Osteoblast (primary cell): ENCODE results near the gene TRIM37. TPM values are rescaled to one million over a fixed set of nuclear protein-coding genes. Genes with fewer than 3 reads are reported as not detected.
"Not testable (repeated sequence)": the region's sequence is repeated elsewhere in the genome, so short reads cannot be mapped to it uniquely, and the experiment has no call there.

Source experiments
- DNase-seq: peaks from one replicate; pipeline ENCODE4 v3.0.0; 2011; ENCODE audit warnings: low spot score, mixed read lengths; ENCODE audit not compliant: insufficient read length; ENCODE audit errors: missing footprints
- H2AFZ ChIP-seq: 2 replicates; pipeline ENCODE4 v1.6.0; 2011; ENCODE audit warnings: mild to moderate bottlenecking, low read length
- H3K27ac ChIP-seq: 2 replicates; pipeline ENCODE4 v1.5.1; 2011; ENCODE audit warnings: mild to moderate bottlenecking, low read depth, low read length, moderate library complexity
- H3K27me3 ChIP-seq: 2 replicates; pipeline ENCODE4 v1.6.0; 2012; ENCODE audit warnings: mild to moderate bottlenecking, control low read depth, inconsistent platforms, low read length, moderate library complexity; ENCODE audit not compliant: insufficient read depth
- H3K36me3 ChIP-seq: 2 replicates; pipeline ENCODE4 v1.5.1; 2011; ENCODE audit warnings: mild to moderate bottlenecking, low read length, control low read depth, moderate library complexity; ENCODE audit not compliant: insufficient read depth
- H3K4me1 ChIP-seq: 2 replicates; pipeline ENCODE4 v1.5.1; 2011; ENCODE audit warnings: mild to moderate bottlenecking, low read length, control low read depth, moderate library complexity; ENCODE audit not compliant: insufficient read depth
- H3K4me2 ChIP-seq: 2 replicates; pipeline ENCODE4 v1.6.0; 2011; ENCODE audit warnings: mild to moderate bottlenecking, low read length; ENCODE audit not compliant: insufficient read depth
- H3K4me3 ChIP-seq: fragments of 200-600 bp; sonication (generic); 3 replicates; pipeline ENCODE4 v1.5.1; 2012; ENCODE audit warnings: mild to moderate bottlenecking, low read length, inconsistent platforms; ENCODE audit not compliant: insufficient read depth
- H3K79me2 ChIP-seq: 2 replicates; pipeline ENCODE4 v1.6.0; 2012; ENCODE audit warnings: mild to moderate bottlenecking, low read length, control low read depth, inconsistent platforms; ENCODE audit not compliant: insufficient read depth
- H3K9me3 ChIP-seq: 2 replicates; pipeline ENCODE4 v1.5.1; 2011; ENCODE audit warnings: low read depth, low read length, control low read depth
- H4K20me1 ChIP-seq: 2 replicates; pipeline ENCODE4 v1.6.0; 2012; ENCODE audit warnings: mild to moderate bottlenecking, low read length, control low read depth; ENCODE audit not compliant: insufficient read depth
- total RNA-seq: library from RNA; depleted of rRNA; stranded (reverse); fragments of >200 nt; gene quantifications from 2 replicates; pipeline ENCODE4 v1.2.3, GENCODE V29; 2012
- TF ChIP-seq, protein P1 (sequence below): IDR thresholded peaks from 2 replicates; pipeline ENCODE4 v1.5.1; 2011; ENCODE audit warnings: mild to moderate bottlenecking, low read depth, low read length, moderate library complexity; ENCODE audit errors: extremely low read depth

TRIM37 gene
- total RNA-seq, 1 donor: 40.5 TPM

DNA sequence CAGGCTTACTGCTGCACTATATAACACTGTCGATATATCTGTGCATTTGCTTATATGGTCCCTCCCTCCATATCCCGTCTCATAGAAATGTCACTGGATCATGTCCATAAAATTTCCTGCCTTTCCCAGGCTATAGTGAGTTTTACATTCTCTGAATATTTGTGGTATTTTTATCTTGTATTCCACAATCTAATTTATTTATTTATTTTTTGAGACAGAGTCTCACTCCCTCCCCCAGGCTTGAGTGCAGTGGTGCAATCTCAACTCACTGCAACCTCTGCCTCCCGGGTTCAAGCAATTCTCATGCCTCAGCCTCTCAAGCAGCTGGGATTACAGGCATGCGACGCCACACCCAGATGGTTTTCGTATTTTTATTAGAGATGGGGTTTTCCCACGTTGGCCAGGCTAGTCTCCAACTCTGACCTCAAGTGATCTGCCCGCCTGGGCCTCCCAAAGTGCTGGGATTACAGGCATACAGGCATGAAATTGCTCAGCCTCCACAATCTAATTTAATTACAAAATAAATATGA lies 12.9 kb downstream of the TRIM37 start:
- peak overlapping the region; percentile 68 for H3K4me2 ChIP-seq
- H3K79me2 ChIP-seq: peaks cover 35% of the 10 kb centered on the region
- TF ChIP-seq, protein P1, sequence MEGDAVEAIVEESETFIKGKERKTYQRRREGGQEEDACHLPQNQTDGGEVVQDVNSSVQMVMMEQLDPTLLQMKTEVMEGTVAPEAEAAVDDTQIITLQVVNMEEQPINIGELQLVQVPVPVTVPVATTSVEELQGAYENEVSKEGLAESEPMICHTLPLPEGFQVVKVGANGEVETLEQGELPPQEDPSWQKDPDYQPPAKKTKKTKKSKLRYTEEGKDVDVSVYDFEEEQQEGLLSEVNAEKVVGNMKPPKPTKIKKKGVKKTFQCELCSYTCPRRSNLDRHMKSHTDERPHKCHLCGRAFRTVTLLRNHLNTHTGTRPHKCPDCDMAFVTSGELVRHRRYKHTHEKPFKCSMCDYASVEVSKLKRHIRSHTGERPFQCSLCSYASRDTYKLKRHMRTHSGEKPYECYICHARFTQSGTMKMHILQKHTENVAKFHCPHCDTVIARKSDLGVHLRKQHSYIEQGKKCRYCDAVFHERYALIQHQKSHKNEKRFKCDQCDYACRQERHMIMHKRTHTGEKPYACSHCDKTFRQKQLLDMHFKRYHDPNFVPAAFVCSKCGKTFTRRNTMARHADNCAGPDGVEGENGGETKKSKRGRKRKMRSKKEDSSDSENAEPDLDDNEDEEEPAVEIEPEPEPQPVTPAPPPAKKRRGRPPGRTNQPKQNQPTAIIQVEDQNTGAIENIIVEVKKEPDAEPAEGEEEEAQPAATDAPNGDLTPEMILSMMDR: no peak
- H2AFZ ChIP-seq: peak overlapping the region; percentile 21
- peaks cover 5% of the 10 kb centered on the region for H3K36me3 ChIP-seq
- no peak for DNase-seq
- no peaks in the 10 kb centered on the region for H3K9me3 ChIP-seq
- H3K27ac ChIP-seq: peak overlapping the region; percentile 90
- peak overlapping the region; percentile 18 for H3K4me3 ChIP-seq
- no peaks in the 10 kb centered on the region for H3K27me3 ChIP-seq
- peaks cover 25% of the 10 kb centered on the region for H3K4me1 ChIP-seq
- no peaks in the 10 kb centered on the region for H4K20me1 ChIP-seq

DNA sequence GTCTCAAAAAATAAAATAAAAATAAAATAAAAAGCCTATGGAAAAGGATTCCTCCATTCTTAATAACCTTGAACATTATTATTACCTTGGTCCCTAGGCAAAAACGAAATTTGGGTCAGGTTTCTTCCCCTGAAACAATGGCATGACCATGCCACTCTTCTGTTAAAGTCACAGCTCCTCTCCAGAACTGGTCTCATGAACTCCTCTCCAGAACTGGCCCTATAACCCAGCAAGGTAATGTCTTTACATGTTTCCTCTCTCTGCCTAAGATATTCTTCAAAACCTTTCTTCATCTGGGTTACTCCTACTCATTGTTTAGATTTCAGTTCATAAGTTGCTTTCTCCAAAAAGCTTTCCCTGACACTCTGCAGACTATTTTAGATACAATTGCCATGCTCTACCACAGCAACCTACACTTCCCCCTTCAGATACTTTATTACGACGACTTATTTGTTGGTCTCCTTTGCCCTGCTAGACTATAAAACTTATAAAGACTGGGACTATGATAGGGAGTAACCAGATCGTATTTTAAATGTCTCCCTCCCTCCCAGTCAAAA lies 13.5 kb downstream of the TRIM37 start:
- Histone ChIP-seq H3K9me3 (no peaks in the 10 kb centered on the region), H3K79me2 (peaks cover 31% of the 10 kb centered on the region), H2AFZ (peak overlapping the region; percentile 21), H3K4me1 (peaks cover 25% of the 10 kb centered on the region), H3K27me3 (no peaks in the 10 kb centered on the region), H3K4me3 (peak overlapping the region; percentile 18), H4K20me1 (no peaks in the 10 kb centered on the region), H3K36me3 (peaks cover 8% of the 10 kb centered on the region), H3K4me2 (peak overlapping the region; percentile 68), H3K27ac (peak overlapping the region; percentile 85)
- no peak for DNase-seq
- TF ChIP-seq, protein P1: no peak

DNA sequence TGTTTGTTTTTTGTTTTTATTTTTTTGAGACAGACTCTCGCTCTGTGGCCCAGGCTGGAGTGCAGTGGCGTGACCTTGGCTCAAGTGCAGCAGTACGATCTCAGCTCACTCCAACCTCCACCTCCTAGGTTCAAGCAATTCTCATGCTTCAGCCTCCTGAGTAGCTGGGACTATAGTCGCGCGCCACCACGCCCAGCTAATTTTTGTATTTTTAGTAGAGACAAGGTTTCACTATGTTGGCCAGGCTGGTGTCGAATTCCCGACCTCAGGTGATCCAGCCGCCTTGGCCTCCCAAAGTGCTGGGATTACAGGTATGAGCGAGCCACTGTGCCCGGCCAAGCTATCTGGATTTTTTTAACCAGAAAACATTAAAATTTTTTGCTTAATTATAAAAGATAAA lies 16.1 kb downstream of the TRIM37 start:
- H4K20me1 ChIP-seq, H3K4me3 ChIP-seq, H3K4me2 ChIP-seq, H3K27ac ChIP-seq, H3K27me3 ChIP-seq, H2AFZ ChIP-seq, H3K9me3 ChIP-seq, DNase-seq: not testable (repeated sequence)
- Histone ChIP-seq H3K36me3 (peaks cover 19% of the 10 kb centered on the region), H3K4me1 (peaks cover 25% of the 10 kb centered on the region), H3K79me2 (peaks cover 16% of the 10 kb centered on the region)

DNA sequence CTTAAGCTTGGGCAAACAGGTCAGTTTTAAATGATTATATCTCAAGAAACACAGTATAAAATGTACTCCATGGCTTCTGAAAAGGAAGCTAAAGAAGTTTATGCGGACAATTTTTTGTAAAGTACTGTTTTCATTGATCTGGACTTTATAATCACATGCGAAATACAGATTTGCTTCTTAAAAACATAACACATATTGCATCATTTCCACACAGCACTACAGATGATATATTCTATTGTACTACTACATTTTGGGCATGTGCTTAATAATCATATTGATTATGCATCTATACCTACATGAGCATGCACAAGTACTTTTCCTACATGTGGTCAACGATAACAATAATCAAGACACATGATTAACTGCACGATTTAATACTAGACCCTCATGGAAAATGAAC lies 22.5 kb downstream of the TRIM37 start:
- no peak for DNase-seq
- H3K4me2 ChIP-seq: no peak overlapping the region
- H3K36me3 ChIP-seq: peaks cover 40% of the 10 kb centered on the region
- no peak overlapping the region for H3K27ac ChIP-seq
- H2AFZ ChIP-seq: no peak overlapping the region
- H3K9me3 ChIP-seq: no peaks in the 10 kb centered on the region
- H3K4me3 ChIP-seq: no peak overlapping the region
- peaks cover 2% of the 10 kb centered on the region for H3K79me2 ChIP-seq
- no peaks in the 10 kb centered on the region for H3K27me3 ChIP-seq
- no peaks in the 10 kb centered on the region for H4K20me1 ChIP-seq
- TF ChIP-seq, protein P1: no peak
- no peaks in the 10 kb centered on the region for H3K4me1 ChIP-seq
